ENCODE measurements around the gene EGF. TPM values are rescaled to one million over a fixed set of nuclear protein-coding genes. Genes with fewer than 3 reads are reported as not detected.
A peak's percentile ranks its signal among the peaks of the same experiment; 100 is the strongest.

EGF gene
- total RNA-seq, 1 donor from 2014 or later: 0.46 TPM

GRCh38 chr4:109955146-109955545 lies 42.5 kb downstream of the EGF start:
- no peak for DNase-seq (ENCODE audit: low read depth)
- TF ChIP-seq CTCF (conservative IDR thresholded peaks at IDR 0.05; ENCODE audit: low read depth, low read length): no peak
- no peak overlapping the region for H3K4me3 ChIP-seq (ENCODE audit: low read depth, low read length)

DNA sequence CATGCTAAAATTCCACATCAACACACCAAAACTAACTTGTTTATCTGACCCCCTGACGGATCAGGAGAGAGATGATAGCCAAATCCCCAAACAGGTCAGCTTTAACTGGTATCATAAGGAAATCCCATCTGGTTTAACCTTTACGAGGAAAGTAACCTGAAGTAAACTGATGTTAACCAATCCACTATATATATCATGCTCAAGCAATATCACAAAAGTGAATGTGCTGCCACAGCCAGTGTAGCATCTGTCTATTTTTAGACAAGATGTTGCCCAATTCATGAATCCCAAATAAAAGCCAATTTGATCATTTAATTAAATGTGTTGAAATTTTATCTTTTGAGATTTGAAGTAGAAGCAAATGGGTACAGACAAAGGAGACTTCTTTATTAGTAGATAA lies 44.5 kb downstream of the EGF start:
- DNase-seq (ENCODE audit: low read depth): no peak
- no peak overlapping the region for H3K4me3 ChIP-seq (ENCODE audit: low read depth, low read length)
- no peak for TF ChIP-seq CTCF (conservative IDR thresholded peaks at IDR 0.05; ENCODE audit: low read depth, low read length)

DNA sequence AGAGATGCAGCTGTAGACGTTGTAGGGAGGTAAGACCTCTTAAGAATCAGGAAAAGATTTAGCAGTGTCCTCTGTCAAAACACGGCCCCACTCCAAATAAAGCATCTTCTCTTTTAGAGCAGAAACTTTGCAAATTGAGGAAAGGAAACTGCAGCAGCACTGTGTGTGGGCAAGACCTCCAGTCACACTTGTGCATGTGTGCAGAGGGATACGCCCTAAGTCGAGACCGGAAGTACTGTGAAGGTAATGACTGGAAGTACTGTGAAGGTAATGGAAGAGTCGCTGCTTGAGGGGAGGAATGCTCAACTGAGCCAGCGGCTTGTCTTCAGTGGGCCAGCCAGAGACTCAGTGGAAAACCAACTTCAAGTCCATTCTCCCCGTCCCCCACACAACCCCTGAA lies 46.5 kb downstream of the EGF start:
- DNase-seq (ENCODE audit: low read depth): no peak
- no peak overlapping the region for H3K4me3 ChIP-seq (ENCODE audit: low read depth, low read length)
- no peak for TF ChIP-seq CTCF (conservative IDR thresholded peaks at IDR 0.05; ENCODE audit: low read depth, low read length)

- no peak for TF ChIP-seq CTCF (conservative IDR thresholded peaks at IDR 0.05; ENCODE audit: low read depth, low read length)
- no peak for DNase-seq (ENCODE audit: low read depth)
- H3K4me3 ChIP-seq (ENCODE audit: low read depth, low read length): no peak overlapping the region
These were observed 49.7 kb downstream of the EGF start for GRCh38 chr4:109962401-109962800.

- DNase-seq (ENCODE audit: low read depth): no peak
- H3K4me3 ChIP-seq (ENCODE audit: low read depth, low read length): no peak overlapping the region
These were observed 54.3 kb downstream of the EGF start for GRCh38 chr4:109966891-109967481.

DNA sequence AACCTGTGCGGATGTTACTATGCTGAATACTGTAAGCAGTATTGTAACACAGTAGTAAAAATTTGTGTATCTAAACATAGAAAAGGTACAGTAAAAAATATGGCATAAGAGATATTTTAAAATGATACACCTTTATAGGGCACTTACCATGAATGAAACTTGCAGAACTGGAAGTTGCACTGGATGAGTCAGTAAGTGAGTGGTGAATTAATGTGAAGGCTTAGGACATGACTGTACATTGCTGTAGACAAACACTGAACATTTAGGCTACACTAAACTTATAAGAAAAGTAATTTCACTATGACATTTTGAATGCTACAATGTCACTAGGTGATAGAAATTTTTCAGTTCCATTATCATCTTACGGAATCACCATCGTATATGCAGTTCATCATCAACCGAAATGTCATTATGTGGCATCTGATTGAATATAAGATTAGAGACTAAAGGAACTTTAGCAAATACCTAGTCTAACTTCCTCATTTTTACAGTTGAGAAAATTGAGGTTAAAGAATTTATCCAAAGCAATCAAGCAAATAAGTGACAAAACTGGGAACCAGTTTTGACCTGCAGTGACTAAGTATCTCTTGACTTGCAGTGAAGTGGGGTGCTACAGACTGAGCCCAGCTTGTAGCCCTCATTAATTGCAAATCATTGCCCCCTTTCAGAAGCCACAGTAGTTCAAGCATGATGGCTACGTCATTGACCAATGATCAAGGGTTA lies 55.3 kb downstream of the EGF start:
- no peak for TF ChIP-seq CTCF (conservative IDR thresholded peaks at IDR 0.05; ENCODE audit: low read depth, low read length)
- no peak overlapping the region for H3K4me3 ChIP-seq (ENCODE audit: low read depth, low read length)
- peak; percentile 64 for DNase-seq (ENCODE audit: low read depth)

More at GRCh38 chr4:109966891-109967481, 54.3 kb downstream of the EGF start:
- TF ChIP-seq CTCF (conservative IDR thresholded peaks at IDR 0.05; ENCODE audit: low read depth, low read length): no peak

- DNase-seq (ENCODE audit: low read depth): no peak
- TF ChIP-seq CTCF (conservative IDR thresholded peaks at IDR 0.05; ENCODE audit: low read depth, low read length): no peak
- no peak overlapping the region for H3K4me3 ChIP-seq (ENCODE audit: low read depth, low read length)
These were observed 56.4 kb downstream of the EGF start for GRCh38 chr4:109969087-109969486.
